Cardiac muscle cell (in vitro differentiated cells and primary cell): ENCODE data around the gene BCAR3. TPM values are rescaled to one million over a fixed set of nuclear protein-coding genes. Genes with fewer than 3 reads are reported as not detected.
"Not testable (repeated sequence)": the region's sequence is repeated elsewhere in the genome, so short reads cannot be mapped to it uniquely, and the experiment has no call there.

Source experiments
- DNase-seq, 2 donors: peaks; one replicate each; pipeline versions ENCODE4 v3.0.0 to v3.0.0-alpha.2; 2010 to 2017; ENCODE audit warnings: low read depth in 1 of 2, low spot score in 1 of 2
- H3K27ac ChIP-seq: fragments of 200-600 bp; sonication (generic); 2 replicates; pipeline ENCODE4 v1.5.1; 2016
- H3K27me3 ChIP-seq: fragments of 200-600 bp; sonication (generic); 2 replicates; pipeline ENCODE4 v1.6.0; 2016; ENCODE audit warnings: control low read depth
- H3K36me3 ChIP-seq: fragments of 200-600 bp; sonication (generic); 2 replicates; pipeline ENCODE4 v1.5.1; 2016; ENCODE audit warnings: control low read depth
- H3K4me1 ChIP-seq: fragments of 200-600 bp; sonication (generic); 2 replicates; pipeline ENCODE4 v1.8.1; 2017; ENCODE audit warnings: low read depth, mild to moderate bottlenecking, mixed run types
- H3K4me3 ChIP-seq: fragments of 200-600 bp; sonication (generic); 2 replicates; pipeline ENCODE4 v1.5.1; 2016; ENCODE audit warnings: mild to moderate bottlenecking
- H3K9me3 ChIP-seq: fragments of 200-600 bp; sonication (generic); 2 replicates; pipeline ENCODE4 v1.5.1; 2017; ENCODE audit warnings: low read depth, mild to moderate bottlenecking, control low read depth
- polyA plus RNA-seq: library from polyadenylated mRNA; unstranded; fragments of >200 nt; fragmentation: Nextera tagmentation; extraction: Ambion mirVana; gene quantifications from 2 replicates; pipeline ENCODE4 v1.2.1, GENCODE V29; 2016
- total RNA-seq: library from RNA; depleted of rRNA; stranded (reverse); fragments of >200 nt; gene quantifications from 2 replicates; pipeline ENCODE4 v1.2.3, GENCODE V29; 2016
- TF ChIP-seq, protein P1 (sequence below): IDR thresholded peaks from 2 replicates; pipeline ENCODE4 v1.5.1; 2012; ENCODE audit warnings: low read depth, mild to moderate bottlenecking, low read length

The BCAR3 gene
- total and polyA plus RNA-seq, 2 experiments from 2014 or later: 1.5 to 4.5 TPM

DNA sequence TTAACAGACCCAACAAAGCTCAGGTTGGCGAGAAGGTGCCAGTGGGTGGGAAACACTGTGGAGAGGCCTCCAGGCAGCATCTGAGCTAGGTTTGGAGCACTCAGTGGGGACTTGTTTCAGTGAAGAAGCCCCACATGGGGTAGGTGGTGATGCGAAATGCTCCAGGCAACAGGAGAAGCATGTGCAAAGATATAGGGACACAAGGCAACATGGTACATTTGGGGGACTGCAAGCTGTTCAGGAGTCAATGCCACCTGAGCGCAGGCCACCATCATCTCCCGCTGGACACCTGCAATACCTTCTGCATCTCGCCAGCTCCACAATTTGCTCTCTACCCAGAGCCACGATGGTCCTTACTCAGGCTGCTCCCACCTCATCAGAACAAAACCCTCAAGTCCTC, 28.0 kb downstream of the BCAR3 start:
- no peaks in the 10 kb centered on the region for H3K27me3 ChIP-seq

DNA sequence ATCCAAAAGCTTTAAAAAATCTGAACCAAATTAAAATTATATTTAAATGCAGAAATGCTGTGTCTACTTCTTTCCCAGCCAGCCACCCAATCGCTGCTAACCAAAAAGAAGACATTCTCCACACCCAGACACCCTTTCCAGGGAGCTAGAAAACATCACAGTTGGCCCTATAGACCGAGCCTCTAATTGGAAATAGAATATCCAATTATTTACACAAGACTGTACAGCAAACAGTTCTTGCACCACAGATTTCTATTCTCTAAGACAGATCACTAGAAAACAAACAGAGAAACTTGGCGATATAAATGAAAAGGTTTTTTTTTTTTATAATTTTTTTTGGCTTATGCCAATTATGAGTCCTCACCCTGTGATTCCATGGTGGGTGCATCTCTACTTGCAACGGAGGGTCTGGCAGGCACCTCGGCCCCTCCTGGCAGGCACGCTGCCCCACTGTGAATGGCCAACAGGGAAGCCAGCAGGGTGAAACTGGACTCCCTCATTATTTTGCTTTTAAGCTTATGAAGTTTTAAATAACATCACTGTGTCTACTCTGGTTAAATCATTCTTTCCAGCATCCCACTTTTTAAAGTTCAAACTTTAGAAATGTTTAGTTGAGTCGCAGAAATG, 29.2 kb downstream of the BCAR3 start:
- DNase-seq: no peak
- Histone ChIP-seq H3K9me3 (no peaks in the 10 kb centered on the region), H3K4me1 (no peaks in the 10 kb centered on the region), H3K4me3 (no peak overlapping the region), H3K27me3 (no peaks in the 10 kb centered on the region), H3K36me3 (no peaks in the 10 kb centered on the region), H3K27ac (no peak overlapping the region)
- TF ChIP-seq, protein P1, sequence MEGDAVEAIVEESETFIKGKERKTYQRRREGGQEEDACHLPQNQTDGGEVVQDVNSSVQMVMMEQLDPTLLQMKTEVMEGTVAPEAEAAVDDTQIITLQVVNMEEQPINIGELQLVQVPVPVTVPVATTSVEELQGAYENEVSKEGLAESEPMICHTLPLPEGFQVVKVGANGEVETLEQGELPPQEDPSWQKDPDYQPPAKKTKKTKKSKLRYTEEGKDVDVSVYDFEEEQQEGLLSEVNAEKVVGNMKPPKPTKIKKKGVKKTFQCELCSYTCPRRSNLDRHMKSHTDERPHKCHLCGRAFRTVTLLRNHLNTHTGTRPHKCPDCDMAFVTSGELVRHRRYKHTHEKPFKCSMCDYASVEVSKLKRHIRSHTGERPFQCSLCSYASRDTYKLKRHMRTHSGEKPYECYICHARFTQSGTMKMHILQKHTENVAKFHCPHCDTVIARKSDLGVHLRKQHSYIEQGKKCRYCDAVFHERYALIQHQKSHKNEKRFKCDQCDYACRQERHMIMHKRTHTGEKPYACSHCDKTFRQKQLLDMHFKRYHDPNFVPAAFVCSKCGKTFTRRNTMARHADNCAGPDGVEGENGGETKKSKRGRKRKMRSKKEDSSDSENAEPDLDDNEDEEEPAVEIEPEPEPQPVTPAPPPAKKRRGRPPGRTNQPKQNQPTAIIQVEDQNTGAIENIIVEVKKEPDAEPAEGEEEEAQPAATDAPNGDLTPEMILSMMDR: no peak

More for the DNA sequence above, 28.0 kb downstream of the BCAR3 start:
- Histone ChIP-seq H3K4me3 (no peak overlapping the region), H3K27ac (no peak overlapping the region), H3K36me3 (no peaks in the 10 kb centered on the region), H3K9me3 (no peaks in the 10 kb centered on the region), H3K4me1 (no peaks in the 10 kb centered on the region)
- TF ChIP-seq, protein P1: no peak
- DNase-seq: no peak

DNA sequence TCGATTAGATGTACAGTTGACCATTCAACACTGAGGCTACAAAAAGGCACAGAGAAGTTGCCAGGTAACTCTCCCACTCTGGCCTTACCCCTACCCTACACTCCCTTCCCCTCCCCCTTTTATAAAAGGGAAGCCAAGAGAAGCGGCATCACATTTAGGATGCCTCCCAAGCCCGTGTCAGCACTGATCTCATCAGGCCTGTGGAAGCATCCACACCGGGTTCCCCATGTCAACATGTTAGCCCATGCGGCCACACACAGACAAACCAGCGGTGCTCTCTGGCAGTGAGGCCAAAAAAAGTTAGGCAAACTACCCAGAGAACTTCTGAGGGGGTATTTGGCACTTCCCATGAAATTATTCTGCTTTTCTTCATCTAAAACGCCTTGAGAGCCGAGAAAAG, 29.9 kb downstream of the BCAR3 start:
- TF ChIP-seq, protein P1: no peak
- H3K4me3 ChIP-seq: no peak overlapping the region
- no peaks in the 10 kb centered on the region for H3K9me3 ChIP-seq
- no peak overlapping the region for H3K27ac ChIP-seq
- peak in 1 of 2 donors; percentile 23 for DNase-seq
- H3K36me3 ChIP-seq: no peaks in the 10 kb centered on the region
- H3K4me1 ChIP-seq: no peaks in the 10 kb centered on the region
- no peaks in the 10 kb centered on the region for H3K27me3 ChIP-seq

DNA sequence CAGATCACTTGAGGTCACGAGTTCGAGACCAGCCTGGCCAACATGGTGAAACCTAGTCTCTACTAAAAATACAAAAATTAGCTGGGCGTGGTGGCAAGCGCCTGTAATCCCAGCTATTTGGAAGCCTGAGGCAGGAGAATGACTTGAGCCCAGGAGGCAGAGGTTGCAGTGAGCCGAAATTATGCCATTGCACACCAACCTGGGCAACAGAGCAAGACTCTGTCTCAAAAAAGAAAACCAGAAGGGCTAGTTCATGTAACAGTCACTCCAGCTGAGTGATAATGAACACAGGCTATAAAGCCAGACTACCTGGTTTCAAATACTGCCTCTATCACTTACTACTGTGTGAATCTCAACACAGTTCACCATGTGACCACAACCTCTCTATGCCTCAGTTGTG, 31.5 kb downstream of the BCAR3 start:
- not testable (repeated sequence) for H3K9me3 ChIP-seq, H3K27ac ChIP-seq, H3K36me3 ChIP-seq, H3K27me3 ChIP-seq, DNase-seq, H3K4me1 ChIP-seq, H3K4me3 ChIP-seq

DNA sequence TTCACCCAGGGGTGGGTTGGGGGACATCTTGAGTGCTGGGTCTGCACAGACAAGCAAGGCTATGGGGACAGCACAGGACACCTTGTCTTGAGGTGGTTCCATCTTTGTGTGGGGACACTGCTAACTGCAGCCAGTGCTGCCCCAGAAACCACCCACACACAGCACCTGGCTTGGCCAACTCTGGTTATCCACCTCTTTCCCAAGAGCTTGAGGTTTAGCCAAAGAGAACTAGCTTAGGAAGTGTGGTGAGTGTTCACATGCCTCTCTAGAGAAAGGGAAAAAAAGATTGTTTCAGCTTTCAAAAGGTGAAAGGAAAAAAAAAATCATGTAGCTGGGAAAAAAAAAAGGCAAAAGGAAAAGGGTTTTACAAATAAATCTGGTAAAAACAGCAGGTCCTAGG, 32.4 kb downstream of the BCAR3 start:
- H3K4me1 ChIP-seq: no peaks in the 10 kb centered on the region
- TF ChIP-seq, protein P1: no peak
- H3K4me3 ChIP-seq: no peak overlapping the region
- no peaks in the 10 kb centered on the region for H3K27me3 ChIP-seq
- DNase-seq: peak in 1 of 2 donors; percentile 44
- H3K9me3 ChIP-seq: no peaks in the 10 kb centered on the region
- H3K27ac ChIP-seq: no peak overlapping the region
- H3K36me3 ChIP-seq: no peaks in the 10 kb centered on the region

DNA sequence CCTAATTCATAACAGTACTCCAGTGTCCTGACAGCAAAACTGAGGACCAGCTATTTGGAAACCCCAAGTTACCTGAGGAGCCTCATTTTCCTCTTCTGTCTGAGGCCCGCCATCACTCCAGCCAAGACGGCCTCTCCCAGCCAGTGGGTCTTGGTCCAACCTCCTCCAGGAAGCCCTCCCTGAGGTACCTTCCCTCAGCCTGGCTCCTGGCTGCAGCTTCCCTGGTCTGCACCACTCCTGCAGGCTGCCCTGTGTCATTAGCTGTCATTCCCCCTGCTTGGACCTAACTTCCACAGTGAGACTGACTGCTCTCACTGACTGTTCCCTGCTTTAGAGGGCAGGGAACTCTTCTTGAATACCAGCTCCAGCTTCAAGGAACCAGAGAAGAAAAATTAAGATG, 33.0 kb downstream of the BCAR3 start:
- H3K4me1 ChIP-seq: no peaks in the 10 kb centered on the region
- no peaks in the 10 kb centered on the region for H3K9me3 ChIP-seq
- no peaks in the 10 kb centered on the region for H3K27me3 ChIP-seq
- H3K27ac ChIP-seq: no peak overlapping the region
- no peak overlapping the region for H3K4me3 ChIP-seq
- no peak for DNase-seq
- TF ChIP-seq, protein P1: no peak
- H3K36me3 ChIP-seq: no peaks in the 10 kb centered on the region
